Lower lobe of right lung (tissue), 2 donors: ENCODE measurements around the gene SLCO4A1. TPM values are rescaled to one million over a fixed set of nuclear protein-coding genes. Genes with fewer than 3 reads are reported as not detected.

Experiments
- ATAC-seq, 2 donors: fragments of 200-7000 bp; cut with Tn5 transposase; one replicate each; pipeline ENCODE4 v1.9.1; 2020 to 2022; ENCODE audit warnings: mild to moderate bottlenecking in 2 of 2, moderate library complexity in 2 of 2
- DNase-seq: peaks from one replicate; pipeline ENCODE4 v3.0.0-alpha.2; 2020
- H3K27ac ChIP-seq: fragments of 200-600 bp; one replicate; pipeline ENCODE4 v1.8.0; 2022
- H3K27me3 ChIP-seq: fragments of 200-600 bp; one replicate; pipeline ENCODE4 v1.8.0; 2022; ENCODE audit warnings: low read depth
- H3K36me3 ChIP-seq: fragments of 200-600 bp; one replicate; pipeline ENCODE4 v1.8.0; 2022; ENCODE audit warnings: mild to moderate bottlenecking
- H3K4me1 ChIP-seq: fragments of 200-600 bp; one replicate; pipeline ENCODE4 v1.8.0; 2022
- H3K4me3 ChIP-seq: fragments of 200-600 bp; one replicate; pipeline ENCODE4 v1.8.0; 2022; ENCODE audit warnings: mild to moderate bottlenecking
- H3K9me3 ChIP-seq: fragments of 200-600 bp; one replicate; pipeline ENCODE4 v1.8.0; 2022
- CTCF ChIP-seq: fragments of 200-600 bp; IDR thresholded peaks from one replicate; pipeline ENCODE4 v1.8.0; 2022; ENCODE audit warnings: antibody characterized with exemption, mild to moderate bottlenecking
- intact Hi-C: fragments of 100-400 bp; cut with DNase I; formaldehyde crosslinking; loops from one replicate; pipeline ENCODE4 v1.11.0; 2022
- total RNA-seq: library from RNA; stranded (reverse); fragmentation: NEBNext Ultra II Directional; extraction: Animal tissue kit (Norgen Biotek cat#: 25700); gene quantifications from one replicate; pipeline ENCODE4 v1.2.1, GENCODE V29; 2021
- donor health status: DM: no; HTN: yes; CAD: no; lungs with severe emphysema.

The SLCO4A1 gene
- total RNA-seq, 1 donor from 2014 or later: 72.4 TPM

GRCh38 chr20:62643521-62644043 lies 1.3 kb downstream of the SLCO4A1 start:
- no peak for DNase-seq
- ATAC-seq: no peak
- Histone ChIP-seq H3K36me3 (no peaks in the 10 kb centered on the region), H3K27ac (peak overlapping the region; percentile 80), H3K9me3 (no peaks in the 10 kb centered on the region), H3K27me3 (peaks cover 37% of the 10 kb centered on the region), H3K4me3 (peak overlapping the region; percentile 68), H3K4me1 (peaks cover 68% of the 10 kb centered on the region)
- TF ChIP-seq CTCF: no peak
- intact Hi-C loops: no loop called here

GRCh38 chr20:62644044-62644795 lies 1.9 kb downstream of the SLCO4A1 start:
- DNase-seq (no peak), ATAC-seq (no peak)
- H3K27ac ChIP-seq: peak overlapping the region; percentile 58
- no peaks in the 10 kb centered on the region for H3K9me3 ChIP-seq
- TF ChIP-seq CTCF: no peak
- peak overlapping the region; percentile 68 for H3K4me3 ChIP-seq
- H3K36me3 ChIP-seq: no peaks in the 10 kb centered on the region
- H3K4me1 ChIP-seq: peaks cover 72% of the 10 kb centered on the region
- peaks cover 37% of the 10 kb centered on the region for H3K27me3 ChIP-seq
- intact Hi-C loops: no loop called here

- Histone ChIP-seq H3K9me3 (no peaks in the 10 kb centered on the region), H3K27ac (peak overlapping the region; percentile 58), H3K4me1 (peaks cover 79% of the 10 kb centered on the region), H3K36me3 (no peaks in the 10 kb centered on the region), H3K27me3 (peaks cover 36% of the 10 kb centered on the region), H3K4me3 (peak overlapping the region; percentile 68)
- DNase-seq (no peak), ATAC-seq (no peak)
- no peak for TF ChIP-seq CTCF
- intact Hi-C loops: no loop called here
Measured at GRCh38 chr20:62644802-62645496, 2.6 kb downstream of the SLCO4A1 start.

GRCh38 chr20:62645613-62646012 lies 3.3 kb downstream of the SLCO4A1 start:
- no peak for DNase-seq
- Histone ChIP-seq H3K27me3 (peaks cover 32% of the 10 kb centered on the region), H3K27ac (peak overlapping the region; percentile 31), H3K4me1 (peaks cover 80% of the 10 kb centered on the region), H3K36me3 (no peaks in the 10 kb centered on the region), H3K4me3 (peak overlapping the region; percentile 68), H3K9me3 (no peaks in the 10 kb centered on the region)
- intact Hi-C loops: no loop called here
- TF ChIP-seq CTCF: no peak
- no peak for ATAC-seq

- DNase-seq (no peak), ATAC-seq (no peak)
- Histone ChIP-seq H3K9me3 (no peaks in the 10 kb centered on the region), H3K36me3 (no peaks in the 10 kb centered on the region), H3K27me3 (peaks cover 19% of the 10 kb centered on the region), H3K4me3 (no peak overlapping the region), H3K27ac (peak overlapping the region; percentile 18), H3K4me1 (peaks cover 83% of the 10 kb centered on the region)
- intact Hi-C loops: no loop called here
- no peak for TF ChIP-seq CTCF
Measured at GRCh38 chr20:62646851-62647520, 4.7 kb downstream of the SLCO4A1 start.
